H1 (cell line): Measurements from ENCODE around the gene ILKAP.

Experiments
- CREB1 ChIP-seq: IDR thresholded peaks from 2 replicates; pipeline ENCODE4 v1.6.1; 2012; ENCODE audit warnings: inconsistent platforms
- CTCF ChIP-seq, 3 experiments: IDR thresholded peaks; 1 replicate in 2 of 3; 2 replicates in 1 of 3; pipeline versions ENCODE4 v1.5.1 to v1.6.1; 2011; ENCODE audit warnings: low read length in 3 of 3, mild to moderate bottlenecking in 3 of 3, inconsistent platforms in 2 of 3, low read depth in 1 of 3, moderate library complexity in 1 of 3; ENCODE audit not compliant: insufficient read depth in 1 of 3; ENCODE audit errors: control extremely low read depth in 1 of 3
- EZH2 ChIP-seq: fragments of 200-600 bp; sonication (generic); IDR thresholded peaks from 2 replicates; pipeline ENCODE4 v1.7.1; 2012; ENCODE audit warnings: low read depth, mild to moderate bottlenecking, moderate library complexity, low read length, inconsistent platforms; ENCODE audit not compliant: severe bottlenecking
- FOSL1 ChIP-seq: IDR thresholded peaks from 2 replicates; pipeline ENCODE4 v1.6.1; 2011; ENCODE audit warnings: mild to moderate bottlenecking, low read depth, low read length, moderate library complexity; ENCODE audit not compliant: insufficient read depth
- GABPA ChIP-seq: IDR thresholded peaks from 2 replicates; pipeline ENCODE4 v1.6.1; 2011; ENCODE audit warnings: mild to moderate bottlenecking, low read length, moderate library complexity, borderline replicate concordance; ENCODE audit not compliant: insufficient read depth
- HDAC6 ChIP-seq: IDR thresholded peaks from one replicate; pipeline ENCODE4 v1.7.1; 2012; ENCODE audit warnings: low read depth, mild to moderate bottlenecking, inconsistent platforms, low read length, moderate library complexity
- MAFK ChIP-seq: IDR thresholded peaks from 2 replicates; pipeline ENCODE4 v1.6.1; 2012; ENCODE audit warnings: low read depth, mild to moderate bottlenecking, improper control_type of control experiment, low read length
- POLR2A ChIP-seq, 2 experiments: IDR thresholded peaks; 1 replicate in 1 of 2; 2 replicates in 1 of 2; pipeline ENCODE4 v1.6.1; 2011; ENCODE audit warnings: low read depth in 2 of 2, low read length in 2 of 2, mild to moderate bottlenecking in 2 of 2; ENCODE audit errors: control extremely low read depth in 1 of 2
- POLR2AphosphoS5 ChIP-seq: IDR thresholded peaks from 2 replicates; pipeline ENCODE4 v1.6.1; 2011; ENCODE audit warnings: low read depth, low read length
- RAD21 ChIP-seq, 2 experiments: IDR thresholded peaks in 1 of 2; conservative IDR thresholded peaks in 1 of 2; 2 replicates each; pipeline ENCODE4 v1.6.1; 2011; ENCODE audit warnings: low read depth in 2 of 2, low read length in 2 of 2, improper control_type of control experiment in 1 of 2, inconsistent platforms in 1 of 2, mild to moderate bottlenecking in 1 of 2, moderate library complexity in 1 of 2
- SUZ12 ChIP-seq: fragments of 200-600 bp; sonication (generic); IDR thresholded peaks from 2 replicates; pipeline ENCODE4 v1.6.1; 2012; ENCODE audit warnings: mild to moderate bottlenecking, inconsistent platforms, low read length, moderate library complexity, mixed read lengths

GRCh38 chr2:238126775-238127164, 76.7 kb downstream of the ILKAP start:
- TF ChIP-seq CTCF (IDR thresholded peaks at IDR 0.05; ENCODE audit: control extremely low read depth in 1 of 3, insufficient read depth in 1 of 3, low read depth in 1 of 3, low read length in 3 of 3) (no peak), POLR2AphosphoS5 (no peak), EZH2 (no peak), FOSL1 (no peak), GABPA (no peak), POLR2A (IDR thresholded peaks at IDR 0.05; ENCODE audit: control extremely low read depth in 1 of 2, low read depth in 2 of 2, low read length in 2 of 2) (no peak), RAD21 (IDR thresholded peaks at IDR 0.05 in 1 of 2, conservative IDR thresholded peaks at IDR 0.05 in 1 of 2; ENCODE audit: low read depth in 2 of 2, low read length in 2 of 2) (no peak), MAFK (no peak), HDAC6 (no peak), CREB1 (no peak), SUZ12 (no peak)
